ENCODE results near the gene EXOC3L1. TPM values are rescaled to one million over a fixed set of nuclear protein-coding genes. Genes with fewer than 3 reads are reported as not detected.

The EXOC3L1 gene
- total RNA-seq, 2 experiments from 2014 or later: 0.23 TPM; not detected in 1

DNA sequence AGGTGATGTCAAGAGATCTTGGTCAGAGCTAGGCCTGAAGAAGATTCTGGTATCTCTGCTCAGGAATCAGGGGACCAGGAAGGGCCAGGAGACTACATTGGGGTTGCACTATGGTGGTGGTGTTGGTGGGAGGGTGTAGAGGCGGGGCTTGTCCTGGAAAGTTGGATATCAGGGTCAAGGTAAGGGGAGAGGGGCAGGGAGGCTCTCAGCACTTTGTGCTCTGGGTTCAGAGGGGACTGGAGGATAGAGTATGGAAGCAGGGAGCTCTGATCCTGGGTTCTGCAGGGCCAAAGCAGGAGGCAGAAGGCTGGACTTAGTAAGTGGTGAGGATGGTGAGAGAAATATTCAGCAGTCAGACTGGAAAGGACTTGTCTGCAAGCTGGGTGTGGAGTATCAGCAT lies 16.6 kb downstream of the EXOC3L1 start:
- Mint-ChIP-seq H3K9me3 (no peaks in the 10 kb centered on the region), H3K4me3 (peak overlapping the region; percentile 85), H3K27ac (peak overlapping the region; percentile 32), H3K4me1 (ENCODE audit: low read depth) (peaks cover 51% of the 10 kb centered on the region), H3K36me3 (ENCODE audit: low read depth) (peaks cover 7% of the 10 kb centered on the region), H3K27me3 (peaks cover 68% of the 10 kb centered on the region)
- POLR2A ChIA-PET: interaction anchor here (0.8 to 9.2 kb wide), 2 partner anchors 12 to 208 kb away, joined by 3 to 67 read pairs; partner anchors contain the start of genes FBXL8 and TRADD
- intact Hi-C loops (cut with micrococcal nuclease): no loop called here
- DNase-seq (no peak), ATAC-seq (no peak)
- CTCF ChIA-PET: interaction anchor here (1.3 to 16.0 kb wide), 3 partner anchors 12 to 155 kb away, joined by 6 to 209 read pairs (median 32); partner anchors contain the start of genes B3GNT9, FBXL8, HSF4 and TRADD
- TF ChIP-seq, protein P1, sequence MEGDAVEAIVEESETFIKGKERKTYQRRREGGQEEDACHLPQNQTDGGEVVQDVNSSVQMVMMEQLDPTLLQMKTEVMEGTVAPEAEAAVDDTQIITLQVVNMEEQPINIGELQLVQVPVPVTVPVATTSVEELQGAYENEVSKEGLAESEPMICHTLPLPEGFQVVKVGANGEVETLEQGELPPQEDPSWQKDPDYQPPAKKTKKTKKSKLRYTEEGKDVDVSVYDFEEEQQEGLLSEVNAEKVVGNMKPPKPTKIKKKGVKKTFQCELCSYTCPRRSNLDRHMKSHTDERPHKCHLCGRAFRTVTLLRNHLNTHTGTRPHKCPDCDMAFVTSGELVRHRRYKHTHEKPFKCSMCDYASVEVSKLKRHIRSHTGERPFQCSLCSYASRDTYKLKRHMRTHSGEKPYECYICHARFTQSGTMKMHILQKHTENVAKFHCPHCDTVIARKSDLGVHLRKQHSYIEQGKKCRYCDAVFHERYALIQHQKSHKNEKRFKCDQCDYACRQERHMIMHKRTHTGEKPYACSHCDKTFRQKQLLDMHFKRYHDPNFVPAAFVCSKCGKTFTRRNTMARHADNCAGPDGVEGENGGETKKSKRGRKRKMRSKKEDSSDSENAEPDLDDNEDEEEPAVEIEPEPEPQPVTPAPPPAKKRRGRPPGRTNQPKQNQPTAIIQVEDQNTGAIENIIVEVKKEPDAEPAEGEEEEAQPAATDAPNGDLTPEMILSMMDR (IDR thresholded peaks at IDR 0.05): no peak

GRCh38 chr16:67170949-67171649 lies 18.8 kb downstream of the EXOC3L1 start:
- H3K27me3 Mint-ChIP-seq: peaks cover 73% of the 10 kb centered on the region
- intact Hi-C loops (cut with micrococcal nuclease): no loop called here
- ChIA-PET CTCF (interaction anchor here (0.7 to 16.0 kb wide), 8 partner anchors 8 to 195 kb away, joined by 3 to 209 read pairs (median 4); partner anchors contain the start of genes B3GNT9, FBXL8, HSF4 and MATCAP1), POLR2A (interaction anchor here (0.9 to 9.2 kb wide), 2 partner anchors 10 to 153 kb away, joined by 3 to 67 read pairs; partner anchors contain the start of genes FBXL8 and TRADD)
- H3K4me3 Mint-ChIP-seq: peak overlapping the region; percentile 73
- peaks cover 12% of the 10 kb centered on the region for H3K36me3 Mint-ChIP-seq (ENCODE audit: low read depth)
- DNase-seq: no peak
- no peaks in the 10 kb centered on the region for H3K9me3 Mint-ChIP-seq
- TF ChIP-seq, protein P1 (IDR thresholded peaks at IDR 0.05): no peak
- H3K27ac Mint-ChIP-seq: peak overlapping the region; percentile 21
- peak; percentile 20 for ATAC-seq
- H3K4me1 Mint-ChIP-seq (ENCODE audit: low read depth): peaks cover 53% of the 10 kb centered on the region

GRCh38 chr16:67170168-67170948 lies 19.6 kb downstream of the EXOC3L1 start, which contains the start of gene NOL3:
TSS of gene NOL3 (plus strand) at chr16:67170538.
- ATAC-seq (peak; percentile 57), DNase-seq (peak; percentile 89)
- peak within 1 kb of the TSS; percentile 73 for H3K4me3 Mint-ChIP-seq
- no peaks in the 10 kb centered on the region for H3K9me3 Mint-ChIP-seq
- H3K4me1 Mint-ChIP-seq (ENCODE audit: low read depth): peaks cover 51% of the 10 kb centered on the region
- TF ChIP-seq, protein P1 (IDR thresholded peaks at IDR 0.05): no peak
- H3K27ac Mint-ChIP-seq: peak within 1 kb of the TSS; percentile 72
- peaks cover 72% of the 10 kb centered on the region for H3K27me3 Mint-ChIP-seq
- H3K36me3 Mint-ChIP-seq (ENCODE audit: low read depth): peaks cover 12% of the 10 kb centered on the region
- intact Hi-C loops (cut with micrococcal nuclease): no loop called here
- ChIA-PET CTCF (interaction anchor here (0.7 to 16.0 kb wide), 10 partner anchors 9 to 216 kb away, joined by 3 to 209 read pairs (median 6); partner anchors contain the start of genes B3GNT9, CES3, FBXL8 and HSF4), POLR2A (interaction anchor here (0.9 to 9.2 kb wide), 2 partner anchors 9 to 152 kb away, joined by 3 to 67 read pairs; partner anchors contain the start of genes FBXL8 and TRADD)

DNA sequence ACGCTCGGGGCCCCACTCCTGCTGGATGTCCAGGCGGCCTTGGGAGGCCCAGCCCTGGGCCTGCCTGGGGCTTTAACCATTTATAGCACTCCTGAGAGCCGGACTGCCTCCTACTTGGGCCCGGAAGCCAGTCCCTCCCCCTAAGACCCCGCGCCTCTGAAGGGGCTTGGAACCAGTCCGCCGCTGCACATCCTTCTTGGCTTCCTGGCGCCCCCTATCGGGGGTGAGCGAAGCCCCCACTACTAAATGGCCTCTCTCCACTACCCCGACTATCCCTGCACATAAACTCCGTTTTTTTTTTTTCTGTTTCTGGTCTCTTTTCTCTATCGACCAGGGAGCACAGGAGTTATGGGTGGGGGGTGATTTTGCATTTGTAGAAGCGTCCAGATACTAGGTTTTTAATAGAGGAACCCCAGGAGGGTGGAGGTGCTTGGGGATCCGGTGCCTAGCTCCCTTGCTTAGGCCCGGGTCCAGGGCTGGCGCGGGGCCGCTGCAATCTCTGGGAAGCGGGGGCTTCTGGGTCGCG lies 20.2 kb downstream of the EXOC3L1 start:
- ATAC-seq: peak; percentile 12
- POLR2A ChIA-PET: interaction anchor here (9.2 kb wide), 1 partner anchor 9 kb away, joined by 67 read pairs; the partner anchor contains the start of genes FBXL8 and TRADD
- CTCF ChIA-PET: interaction anchor here (0.8 to 16.0 kb wide), 11 partner anchors 10 to 216 kb away, joined by 3 to 209 read pairs (median 5); partner anchors contain the start of genes B3GNT9, CES3, FBXL8 and HSF4
- Mint-ChIP-seq H3K36me3 (ENCODE audit: low read depth) (peaks cover 10% of the 10 kb centered on the region), H3K27ac (peak overlapping the region; percentile 72), H3K4me1 (ENCODE audit: low read depth) (peaks cover 54% of the 10 kb centered on the region), H3K9me3 (no peaks in the 10 kb centered on the region), H3K4me3 (peak overlapping the region; percentile 73), H3K27me3 (peaks cover 75% of the 10 kb centered on the region)
- intact Hi-C loops (cut with micrococcal nuclease): no loop called here
- TF ChIP-seq, protein P1 (IDR thresholded peaks at IDR 0.05): peak; percentile 83
- peak; percentile 69 for DNase-seq
